Uterus (tissue), 2 donors: Measurements from ENCODE around the gene AGRP.

ENCODE experiments used
- POLR2A ChIP-seq, 2 donors: fragments of 450-650 bp; IDR thresholded peaks; one replicate each; pipeline ENCODE4 v1.6.1; 2016; ENCODE audit warnings: antibody characterized with exemption in 2 of 2, mild to moderate bottlenecking in 1 of 2, moderate library complexity in 1 of 2
- TF ChIP-seq, protein P1 (sequence below), 4 experiments: fragments of 200-600 bp in 2 of 4; fragments of 450-650 bp in 2 of 4; sonication (generic) in 2 of 4; IDR thresholded peaks; one replicate each; pipeline ENCODE4 v1.5.1; 2016 to 2019; ENCODE audit warnings: antibody characterized with exemption in 4 of 4, mild to moderate bottlenecking in 2 of 4, moderate library complexity in 1 of 4

GRCh38 chr16:67463691-67464090 lies 19.7 kb downstream of the AGRP start:
- TF ChIP-seq, protein P1, sequence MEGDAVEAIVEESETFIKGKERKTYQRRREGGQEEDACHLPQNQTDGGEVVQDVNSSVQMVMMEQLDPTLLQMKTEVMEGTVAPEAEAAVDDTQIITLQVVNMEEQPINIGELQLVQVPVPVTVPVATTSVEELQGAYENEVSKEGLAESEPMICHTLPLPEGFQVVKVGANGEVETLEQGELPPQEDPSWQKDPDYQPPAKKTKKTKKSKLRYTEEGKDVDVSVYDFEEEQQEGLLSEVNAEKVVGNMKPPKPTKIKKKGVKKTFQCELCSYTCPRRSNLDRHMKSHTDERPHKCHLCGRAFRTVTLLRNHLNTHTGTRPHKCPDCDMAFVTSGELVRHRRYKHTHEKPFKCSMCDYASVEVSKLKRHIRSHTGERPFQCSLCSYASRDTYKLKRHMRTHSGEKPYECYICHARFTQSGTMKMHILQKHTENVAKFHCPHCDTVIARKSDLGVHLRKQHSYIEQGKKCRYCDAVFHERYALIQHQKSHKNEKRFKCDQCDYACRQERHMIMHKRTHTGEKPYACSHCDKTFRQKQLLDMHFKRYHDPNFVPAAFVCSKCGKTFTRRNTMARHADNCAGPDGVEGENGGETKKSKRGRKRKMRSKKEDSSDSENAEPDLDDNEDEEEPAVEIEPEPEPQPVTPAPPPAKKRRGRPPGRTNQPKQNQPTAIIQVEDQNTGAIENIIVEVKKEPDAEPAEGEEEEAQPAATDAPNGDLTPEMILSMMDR (IDR thresholded peaks at IDR 0.05): no peak
- TF ChIP-seq POLR2A (IDR thresholded peaks at IDR 0.05): no peak
